Muscle of leg (tissue), 11 donors: ENCODE results near the gene EMC9. TPM values are rescaled to one million over a fixed set of nuclear protein-coding genes. Genes with fewer than 3 reads are reported as not detected.

ENCODE experiments used
- DNase-seq: peaks from one replicate; pipeline ENCODE4 v3.0.0; 2013
- H3K27ac ChIP-seq: one replicate; pipeline ENCODE4 v1.5.1; 2013; ENCODE audit warnings: mild to moderate bottlenecking, low read length, control low read depth
- H3K27me3 ChIP-seq: one replicate; pipeline ENCODE4 v1.6.1; 2013; ENCODE audit warnings: low read length; ENCODE audit not compliant: control insufficient read depth, insufficient read depth
- H3K36me3 ChIP-seq: one replicate; pipeline ENCODE4 v1.6.1; 2013; ENCODE audit warnings: low read length; ENCODE audit not compliant: control insufficient read depth, insufficient read depth
- H3K4me1 ChIP-seq: one replicate; pipeline ENCODE4 v1.6.1; 2013; ENCODE audit warnings: low read length; ENCODE audit not compliant: control insufficient read depth, insufficient read depth
- H3K4me3 ChIP-seq: one replicate; pipeline ENCODE4 v1.5.1; 2013; ENCODE audit warnings: low read length, control low read depth
- H3K9me3 ChIP-seq: replicated peaks from 2 replicates; pipeline ENCODE4 v1.6.1; 2013; ENCODE audit warnings: low read depth, low read length; ENCODE audit not compliant: control insufficient read depth
- WGBS: methylation state at CpG from one replicate; pipeline ENCODE4 v1.1.5; 2013; ENCODE audit warnings: missing lambda C conversion rate; ENCODE audit not compliant: insufficient coverage; 5-methylcytosine and 5-hydroxymethylcytosine counted together
- polyA plus RNA-seq, 8 donors: library from polyadenylated mRNA; unstranded; fragments of 120-200 nt; gene quantifications; one replicate each; pipeline versions ENCODE4 v1.2.1 to v1.2.3, GENCODE V29; 2013; ENCODE audit warnings: inconsistent platforms in 1 of 8, low replicate concordance in 1 of 8; ENCODE audit not compliant: insufficient read length in 8 of 8, insufficient read depth in 1 of 8
- total RNA-seq: library from RNA; stranded (reverse); fragments of 120-200 nt; gene quantifications from one replicate; pipeline ENCODE4 v1.2.4, GENCODE V29; 2013

The EMC9 gene
- total and polyA plus RNA-seq, 9 donors, result 22.4 to 40.0 (median 29.9) TPM

- Histone ChIP-seq H3K36me3 (peaks cover 66% of the 10 kb centered on the region), H3K27ac (no peak overlapping the region), H3K9me3 (no peaks in the 10 kb centered on the region), H3K4me3 (no peak overlapping the region), H3K27me3 (no peaks in the 10 kb centered on the region), H3K4me1 (no peaks in the 10 kb centered on the region)
- 100% methylated on average over 4 of the region's 4 CpGs for WGBS
- no peak for DNase-seq
Observed at GRCh38 chr14:24122416-24122815, 19.0 kb downstream of the EMC9 start.

GRCh38 chr14:24121210-24121609, 20.2 kb downstream of the EMC9 start:
- H3K27me3 ChIP-seq, result no peaks in the 10 kb centered on the region
- no peaks in the 10 kb centered on the region for H3K9me3 ChIP-seq
- no peak overlapping the region for H3K27ac ChIP-seq
- no peak for DNase-seq
- H3K4me3 ChIP-seq, result no peak overlapping the region
- peaks cover 2% of the 10 kb centered on the region for H3K4me1 ChIP-seq
- H3K36me3 ChIP-seq, result peaks cover 78% of the 10 kb centered on the region
- 60% methylated on average over 1 of the region's 8 CpGs for WGBS

- no peak overlapping the region for H3K27ac ChIP-seq
- WGBS, result 98% methylated on average over 4 of the region's 6 CpGs
Observed at GRCh38 chr14:24119691-24120090, 21.7 kb downstream of the EMC9 start.

GRCh38 chr14:24117179-24117578, 24.2 kb downstream of the EMC9 start:
- no peak for DNase-seq
- no peak overlapping the region for H3K27ac ChIP-seq

More at GRCh38 chr14:24119691-24120090, 21.7 kb downstream of the EMC9 start:
- Histone ChIP-seq H3K9me3 (no peaks in the 10 kb centered on the region), H3K4me3 (no peak overlapping the region), H3K36me3 (peaks cover 80% of the 10 kb centered on the region), H3K27me3 (no peaks in the 10 kb centered on the region), H3K4me1 (peaks cover 11% of the 10 kb centered on the region)
- no peak for DNase-seq

GRCh38 chr14:24116128-24116814, 25.1 kb downstream of the EMC9 start:
- Histone ChIP-seq H3K4me3 (no peak overlapping the region), H3K27ac (no peak overlapping the region), H3K4me1 (peaks cover 20% of the 10 kb centered on the region), H3K36me3 (peaks cover 50% of the 10 kb centered on the region), H3K27me3 (no peaks in the 10 kb centered on the region), H3K9me3 (no peaks in the 10 kb centered on the region)
- 87% methylated on average over 4 of the region's 6 CpGs for WGBS
- DNase-seq, result no peak

More at GRCh38 chr14:24117179-24117578, 24.2 kb downstream of the EMC9 start:
- peaks cover 20% of the 10 kb centered on the region for H3K4me1 ChIP-seq
- no peaks in the 10 kb centered on the region for H3K9me3 ChIP-seq
- no peak overlapping the region for H3K4me3 ChIP-seq
- H3K36me3 ChIP-seq, result peaks cover 57% of the 10 kb centered on the region
- 92% methylated on average over 3 of the region's 6 CpGs for WGBS
- no peaks in the 10 kb centered on the region for H3K27me3 ChIP-seq

GRCh38 chr14:24115422-24116127, 25.8 kb downstream of the EMC9 start:
- Histone ChIP-seq H3K27me3 (no peaks in the 10 kb centered on the region), H3K36me3 (peaks cover 43% of the 10 kb centered on the region), H3K4me1 (peaks cover 20% of the 10 kb centered on the region), H3K4me3 (peak overlapping the region; percentile 79), H3K9me3 (no peaks in the 10 kb centered on the region), H3K27ac (peak overlapping the region; percentile 99)
- DNase-seq, result no peak
- 13% methylated on average over 3 of the region's 14 CpGs for WGBS

GRCh38 chr14:24114532-24115421, 26.6 kb downstream of the EMC9 start, which contains the start of the genes DCAF11 and NRL:
Gene DCAF11 (plus strand): TSS chr14:24114777. CDS start chr14:24115595, 818 bp downstream.
Gene NRL (minus strand): TSS chr14:24114949. CDS start chr14:24082848, 32,101 bp downstream.
- Histone ChIP-seq H3K27me3 (no peaks in the 10 kb centered on the region), H3K4me1 (peaks cover 20% of the 10 kb centered on the region), H3K4me3 (peak within 1 kb of the TSS; percentile 79), H3K27ac (peak within 1 kb of the TSS; percentile 99), H3K36me3 (peaks cover 38% of the 10 kb centered on the region), H3K9me3 (no peaks in the 10 kb centered on the region)
- WGBS, result 0% methylated on average over 35 of the region's 65 CpGs
- DNase-seq, result peak; percentile 100

- Histone ChIP-seq H3K4me1 (peaks cover 20% of the 10 kb centered on the region), H3K4me3 (peak overlapping the region; percentile 79), H3K36me3 (peaks cover 30% of the 10 kb centered on the region), H3K27ac (peak overlapping the region; percentile 99), H3K27me3 (no peaks in the 10 kb centered on the region), H3K9me3 (no peaks in the 10 kb centered on the region)
- peak; percentile 95 for DNase-seq
- under 1% methylated on average over 41 of the region's 42 CpGs for WGBS
Observed at GRCh38 chr14:24113801-24114531, 27.4 kb downstream of the EMC9 start.

GRCh38 chr14:24113379-24113800, 28.0 kb downstream of the EMC9 start:
- peak overlapping the region; percentile 79 for H3K4me3 ChIP-seq
- peaks cover 23% of the 10 kb centered on the region for H3K4me1 ChIP-seq
- no peak for DNase-seq
- H3K27me3 ChIP-seq, result no peaks in the 10 kb centered on the region
- 7% methylated on average over 8 of the region's 15 CpGs for WGBS
- no peaks in the 10 kb centered on the region for H3K9me3 ChIP-seq
- H3K36me3 ChIP-seq, result peaks cover 24% of the 10 kb centered on the region
- peak overlapping the region; percentile 99 for H3K27ac ChIP-seq
